LNCaP clone FGC (cell line): ENCODE results near the gene GLS.

Experiments used
- DNase-seq: peaks from one replicate; pipeline ENCODE4 v3.0.0-alpha.2; 2011; ENCODE audit warnings: low read depth
- H3K4me3 ChIP-seq: 2 replicates; pipeline ENCODE4 v1.5.1; 2011; ENCODE audit warnings: mild to moderate bottlenecking, low read depth, low read length, control low read depth
- TF ChIP-seq, protein P1 (sequence below): IDR thresholded peaks from 2 replicates; pipeline ENCODE4 v1.5.1; 2012; ENCODE audit warnings: mild to moderate bottlenecking; ENCODE audit not compliant: control insufficient read depth, insufficient read depth; ENCODE audit errors: extremely low read depth

The GLS gene

DNA sequence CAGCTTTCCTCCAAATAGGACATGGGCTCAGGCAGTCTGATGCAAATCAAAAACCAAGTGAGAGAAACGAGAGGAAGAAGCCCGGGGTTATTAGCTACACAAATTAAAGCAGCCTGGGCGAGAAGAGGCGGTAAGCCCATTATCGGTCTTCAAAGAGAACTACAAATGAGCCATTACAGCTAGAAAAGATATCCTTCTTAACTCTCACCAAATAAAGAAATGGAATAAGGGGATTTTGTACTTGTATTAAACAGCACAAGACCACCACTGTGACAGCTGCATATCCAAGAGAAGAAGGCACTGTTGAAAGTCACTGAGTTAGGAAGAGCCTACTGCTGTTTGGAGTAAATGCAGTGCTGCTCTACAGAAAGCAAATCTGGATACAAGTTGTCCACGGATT is 100.7 kb downstream of the GLS start:
- TF ChIP-seq, protein P1, sequence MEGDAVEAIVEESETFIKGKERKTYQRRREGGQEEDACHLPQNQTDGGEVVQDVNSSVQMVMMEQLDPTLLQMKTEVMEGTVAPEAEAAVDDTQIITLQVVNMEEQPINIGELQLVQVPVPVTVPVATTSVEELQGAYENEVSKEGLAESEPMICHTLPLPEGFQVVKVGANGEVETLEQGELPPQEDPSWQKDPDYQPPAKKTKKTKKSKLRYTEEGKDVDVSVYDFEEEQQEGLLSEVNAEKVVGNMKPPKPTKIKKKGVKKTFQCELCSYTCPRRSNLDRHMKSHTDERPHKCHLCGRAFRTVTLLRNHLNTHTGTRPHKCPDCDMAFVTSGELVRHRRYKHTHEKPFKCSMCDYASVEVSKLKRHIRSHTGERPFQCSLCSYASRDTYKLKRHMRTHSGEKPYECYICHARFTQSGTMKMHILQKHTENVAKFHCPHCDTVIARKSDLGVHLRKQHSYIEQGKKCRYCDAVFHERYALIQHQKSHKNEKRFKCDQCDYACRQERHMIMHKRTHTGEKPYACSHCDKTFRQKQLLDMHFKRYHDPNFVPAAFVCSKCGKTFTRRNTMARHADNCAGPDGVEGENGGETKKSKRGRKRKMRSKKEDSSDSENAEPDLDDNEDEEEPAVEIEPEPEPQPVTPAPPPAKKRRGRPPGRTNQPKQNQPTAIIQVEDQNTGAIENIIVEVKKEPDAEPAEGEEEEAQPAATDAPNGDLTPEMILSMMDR = no peak
- H3K4me3 ChIP-seq = no peak overlapping the region
- DNase-seq = no peak

GRCh38 chr2:190981733-190982132 is 101.1 kb downstream of the GLS start:
- no peak for DNase-seq
- TF ChIP-seq, protein P1 = no peak
- no peak overlapping the region for H3K4me3 ChIP-seq

DNA sequence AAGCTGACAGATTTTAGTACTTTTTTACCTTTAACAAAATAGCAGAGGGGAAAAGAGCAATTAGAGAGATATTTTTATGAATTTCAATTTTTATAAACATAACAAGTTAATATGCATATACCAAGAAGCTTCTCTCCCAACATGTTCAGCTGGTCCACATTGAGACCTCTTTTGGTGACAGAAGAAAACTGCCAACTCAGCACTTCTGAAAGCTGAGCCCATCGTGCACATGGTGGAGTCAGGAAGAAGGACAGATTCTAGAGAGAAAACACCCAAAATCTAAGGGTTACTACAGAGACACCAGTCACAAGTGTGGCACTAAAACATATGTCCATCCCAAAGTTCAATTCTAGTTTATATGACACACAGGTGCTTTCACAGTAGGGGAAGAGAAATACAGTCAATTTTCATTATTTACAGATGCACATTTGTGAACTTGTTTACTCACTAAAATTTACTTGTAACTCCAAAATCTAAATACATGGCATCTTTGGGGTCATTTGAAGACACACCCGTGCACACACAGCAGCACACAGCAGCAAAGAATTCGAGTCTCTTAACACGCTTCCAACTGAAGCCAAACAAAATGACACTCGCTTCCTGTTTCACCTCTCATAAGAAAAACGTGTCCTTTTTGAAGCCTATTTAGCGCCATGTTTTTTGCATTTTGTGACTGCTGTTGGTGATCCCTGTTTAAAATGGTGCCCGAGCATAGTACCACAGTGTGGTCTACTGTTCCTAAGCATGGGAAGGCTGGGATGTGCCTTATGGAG is 101.8 kb downstream of the GLS start:
- TF ChIP-seq, protein P1 = no peak
- no peak overlapping the region for H3K4me3 ChIP-seq
- DNase-seq = no peak

DNA sequence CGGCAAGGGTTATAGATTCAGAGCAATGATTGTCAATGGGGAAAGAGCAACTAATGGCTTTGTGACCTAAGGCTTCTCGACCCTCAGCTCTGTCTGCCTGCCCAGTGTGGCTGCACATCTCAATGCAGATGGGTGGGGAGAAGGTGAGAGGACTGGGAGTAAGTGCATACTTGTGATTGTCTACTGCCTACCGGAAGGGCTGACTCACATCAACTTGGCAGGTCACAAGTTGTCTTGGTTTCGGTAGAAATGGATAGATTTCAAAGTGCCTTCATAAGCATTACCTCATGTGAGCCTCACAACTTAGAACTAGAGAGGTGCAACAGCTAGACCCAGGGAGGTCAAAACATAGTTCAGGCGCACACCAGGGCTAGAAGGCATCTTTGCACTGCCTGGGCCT is 104.0 kb downstream of the GLS start:
- no peak for DNase-seq
- H3K4me3 ChIP-seq = no peak overlapping the region
- TF ChIP-seq, protein P1 = no peak

DNA sequence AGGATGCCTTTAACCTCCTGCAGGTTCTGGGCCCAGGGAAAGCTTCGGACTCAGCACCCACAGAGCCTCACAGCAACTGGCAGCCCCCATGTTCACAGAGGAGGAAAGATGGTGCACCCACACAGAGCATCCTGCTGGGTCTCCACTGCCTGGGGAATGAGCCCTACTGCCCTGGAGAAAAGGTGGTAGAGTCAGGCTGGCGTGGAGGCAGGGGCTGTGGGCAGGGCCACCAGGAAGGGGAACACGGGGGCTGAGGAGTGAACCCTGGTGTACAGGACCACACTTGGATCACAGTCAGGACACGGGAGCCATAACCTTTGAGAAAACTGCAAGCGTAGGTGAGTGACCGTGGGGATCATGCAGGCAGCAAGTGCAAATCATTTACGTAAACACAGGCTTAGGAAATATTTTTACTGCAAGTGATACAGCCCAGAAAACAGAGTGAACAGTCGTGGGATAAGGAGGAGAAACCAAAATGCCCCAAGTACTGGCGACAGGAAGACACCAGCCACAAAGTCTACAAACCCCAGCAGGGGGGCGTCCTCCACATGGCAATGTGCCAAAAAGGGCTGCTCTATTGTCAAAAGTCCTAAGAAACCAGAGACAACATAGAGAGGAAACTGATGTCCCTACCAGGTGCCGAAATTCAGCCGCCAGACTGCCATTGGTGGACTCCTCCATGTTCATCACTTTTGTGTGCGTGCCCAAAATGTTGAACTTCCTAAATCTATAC is 105.8 kb downstream of the GLS start:
- no peak overlapping the region for H3K4me3 ChIP-seq
- TF ChIP-seq, protein P1 = no peak
- DNase-seq = no peak

- no peak overlapping the region for H3K4me3 ChIP-seq
- TF ChIP-seq, protein P1 = no peak
- DNase-seq = no peak
Measured at GRCh38 chr2:190987116-190987515, 106.5 kb downstream of the GLS start.

DNA sequence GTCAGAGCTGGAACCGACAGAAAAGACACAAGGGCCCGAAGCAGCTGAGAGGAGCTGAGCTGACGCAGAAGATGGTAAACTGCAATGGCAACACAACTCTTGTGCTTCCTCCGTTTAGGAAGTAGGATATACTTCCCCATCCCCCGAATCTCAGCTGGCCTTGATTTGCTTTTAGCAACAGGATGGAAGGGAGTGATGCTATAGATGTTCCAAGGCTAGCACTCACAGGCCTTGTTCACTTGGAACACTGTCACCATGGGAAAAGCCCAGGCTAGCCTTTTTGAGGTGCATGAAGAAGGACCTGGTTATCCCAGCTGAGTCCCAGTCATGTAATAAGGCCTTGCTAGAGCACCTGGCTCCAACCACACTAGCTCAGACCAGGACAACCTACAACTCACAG is 107.3 kb downstream of the GLS start:
- DNase-seq = no peak
- TF ChIP-seq, protein P1 = no peak
- no peak overlapping the region for H3K4me3 ChIP-seq
